ENCODE data around the gene CCDC184. TPM values are rescaled to one million over a fixed set of nuclear protein-coding genes. Genes with fewer than 3 reads are reported as not detected.

Gene CCDC184
- total RNA-seq, 1 experiment from 2014 or later = 0.13 TPM

GRCh38 chr12:48175613-48176416 is 7.6 kb upstream of the CCDC184 start:
- H3K18ac ChIP-seq (ENCODE audit: insufficient read length, low read depth, low read length) = no peak overlapping the region
- H4K8ac ChIP-seq (replicated peaks; ENCODE audit: insufficient read length, low read depth, low read length) = no peak overlapping the region
- DNase-seq = no peak
- H2BK5ac ChIP-seq (ENCODE audit: insufficient read length, low read length) = no peak overlapping the region
- no peak overlapping the region for H2BK12ac ChIP-seq (ENCODE audit: insufficient read length, low read depth, low read length)
- H2BK20ac ChIP-seq (ENCODE audit: low read depth, low read length, poor library complexity, severe bottlenecking) = no peak overlapping the region
- no peaks in the 10 kb centered on the region for H3K27me3 ChIP-seq (ENCODE audit: insufficient read depth, low read length)
- H3K79me2 ChIP-seq (ENCODE audit: insufficient read depth, low read length) = no peaks in the 10 kb centered on the region
- no peak overlapping the region for H3K56ac ChIP-seq (ENCODE audit: insufficient read length, low read depth, low read length)
- no peak overlapping the region for H3T11ph ChIP-seq (ENCODE audit: low read length)
- H3K9me3 ChIP-seq (ENCODE audit: control insufficient read depth, low read depth, low read length) = no peaks in the 10 kb centered on the region
- Mint-ChIP-seq H3K4me1 (peaks cover 24 to 29% of the 10 kb centered on the region in 2 experiments), H3K36me3 (ENCODE audit: insufficient read depth in 1 of 3, low read depth in 3 of 3) (no peaks in the 10 kb centered on the region), H3K27me3 (ENCODE audit: low read depth) (peaks cover 38% of the 10 kb centered on the region), H3K27ac (peak overlapping the region in 2 of 3 experiments; percentile 62 to 91; a peak in 4 of 7 replicates), H3K9me3 (no peaks in the 10 kb centered on the region), H3K4me3 (peak overlapping the region in 1 of 2 experiments; percentile 33; a peak in 3 of 5 replicates)
- H4K20me1 ChIP-seq (ENCODE audit: control insufficient read depth, insufficient read depth, insufficient read length) = no peaks in the 10 kb centered on the region
- H3K23me2 ChIP-seq (ENCODE audit: insufficient read length, low read depth, low read length, poor library complexity, severe bottlenecking) = no peaks in the 10 kb centered on the region
- H3K27ac ChIP-seq (ENCODE audit: insufficient read length, low read depth, low read length) = peak overlapping the region; percentile 62
- H3K4ac ChIP-seq (ENCODE audit: low read depth, low read length) = no peak overlapping the region
- H2AFZ ChIP-seq (ENCODE audit: low read length) = peak overlapping the region; percentile 36
- peaks cover 7% of the 10 kb centered on the region for H3K4me1 ChIP-seq (ENCODE audit: insufficient read depth, low read length)
- no peak for TF ChIP-seq CTCF (conservative IDR thresholded peaks at IDR 0.05)
- H3K23ac ChIP-seq (ENCODE audit: insufficient read length, low read depth, low read length) = no peak overlapping the region
- no peak overlapping the region for H2BK120ac ChIP-seq (ENCODE audit: low read depth, low read length, poor library complexity, severe bottlenecking)
- no CpG with 5 or more reads among the region's 3 CpGs for WGBS (ENCODE audit: extremely low coverage, insufficient read length, low lambda C conversion rate)
- peak overlapping the region; percentile 67 for H3K4me2 ChIP-seq (ENCODE audit: insufficient read depth, insufficient read length, low read length)
- no peak overlapping the region for H4K5ac ChIP-seq (ENCODE audit: insufficient read length, low read depth, low read length)
- no peak overlapping the region for H2BK15ac ChIP-seq (ENCODE audit: low read depth, low read length)
- H3K9ac ChIP-seq (ENCODE audit: extremely low read depth, insufficient read length, low read length) = no peak overlapping the region
- H3K14ac ChIP-seq (ENCODE audit: insufficient read depth, low read length) = no peak overlapping the region; the same call in 1 of the 2 replicates
- no peaks in the 10 kb centered on the region for H3K79me1 ChIP-seq (ENCODE audit: insufficient read depth, low read depth, low read length, poor library complexity, severe bottlenecking)
- H2AK5ac ChIP-seq (ENCODE audit: insufficient read length, low read length) = no peak overlapping the region
- H4K91ac ChIP-seq (ENCODE audit: insufficient read length, low read depth, low read length) = no peak overlapping the region

Measured in H9 (cell line).